ENCODE results near the gene TUSC2.

The TUSC2 gene

DNA sequence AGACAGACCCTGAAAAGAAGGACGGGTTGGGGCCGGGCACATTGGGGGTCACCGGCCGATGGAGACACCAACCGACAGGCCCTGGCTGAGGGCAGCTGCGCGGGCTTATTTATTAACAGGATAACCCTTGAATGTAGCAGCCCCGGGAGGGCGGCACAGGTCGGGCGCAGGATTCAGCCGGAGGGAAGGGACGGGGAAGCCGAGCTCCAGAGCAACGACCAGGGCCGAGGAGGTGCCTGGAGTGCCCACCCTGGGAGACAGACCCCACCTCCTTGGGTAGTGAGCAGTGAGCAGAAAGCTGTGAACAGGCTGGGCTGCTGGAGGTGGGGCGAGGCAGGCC is 51.3 kb downstream of the TUSC2 start:
- no peak for FAIRE-seq
- DNase-seq (ENCODE audit: insufficient read length, low spot score) = no peak

DNA sequence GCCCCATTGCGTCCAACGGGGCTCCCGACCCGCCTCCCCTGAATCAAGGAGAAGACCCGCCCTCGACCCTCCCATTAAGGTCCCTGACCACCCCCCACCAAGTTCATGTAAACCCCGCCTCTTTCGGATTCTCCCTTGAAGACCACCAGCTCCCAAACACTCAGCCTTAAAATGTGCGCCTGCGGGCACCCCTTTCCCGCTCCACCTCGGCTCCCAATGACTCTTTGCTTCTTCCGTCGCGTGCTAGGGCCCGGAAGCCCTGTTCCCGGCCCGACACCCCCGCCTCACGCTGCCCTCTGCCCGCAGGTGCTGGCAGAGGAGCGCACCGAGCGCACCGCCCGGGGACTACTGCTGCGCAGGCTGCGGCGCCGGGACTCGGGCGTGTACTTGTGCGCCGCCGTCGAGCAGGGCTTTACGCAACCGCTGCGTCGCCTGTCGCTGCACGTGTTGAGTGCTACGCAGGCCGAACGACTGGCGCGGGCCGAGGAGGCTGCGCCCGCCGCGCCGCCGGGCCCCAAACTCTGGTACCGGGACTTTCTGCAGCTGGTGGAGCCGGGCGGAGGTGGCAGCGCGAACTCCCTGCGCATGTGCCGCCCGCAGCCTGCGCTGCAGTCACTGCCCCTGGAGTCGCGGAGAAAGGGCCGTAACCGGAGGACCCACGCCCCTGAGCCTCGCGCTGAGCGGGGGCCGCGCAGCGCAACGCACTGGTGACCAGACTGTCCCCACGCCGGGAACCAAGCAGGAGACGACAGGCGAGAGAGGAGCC is 51.8 kb downstream of the TUSC2 start:
- no peak for DNase-seq (ENCODE audit: insufficient read length, low spot score)
- FAIRE-seq = no peak

GRCh38 chr3:50275141-50275995 is 52.7 kb downstream of the TUSC2 start:
- FAIRE-seq = no peak
- no peak for DNase-seq (ENCODE audit: insufficient read length, low spot score)

All from GM19239 (cell line).